GM12878 (cell line): ENCODE measurements around the gene KCNMB2. TPM values are rescaled to one million over a fixed set of nuclear protein-coding genes. Genes with fewer than 3 reads are reported as not detected.

ENCODE experiments used
- ATAC-seq: fragments of 200-7000 bp; cut with Tn5 transposase; 3 replicates; pipeline ENCODE4 v1.9.1; 2020; ENCODE audit warnings: mild to moderate bottlenecking, moderate library complexity
- BruUV-seq: library from RNA; stranded (reverse); fragments of 400-500 nt; replicated peaks from 2 replicates; lab custom pipeline; 2021; lab: Mats Ljungman, UMichigan
- CTCF ChIA-PET: fragments of 300-600 bp; sonication (Branson Sonifier 250); formaldehyde crosslinking; extraction: SDS; loops from one replicate; lab custom pipeline; 2021; ENCODE audit warnings: inconsistent platforms; lab: Yijun Ruan, JAX
- POLR2A ChIA-PET: fragments of 350-600 bp; formaldehyde crosslinking; extraction: SDS; loops from one replicate; lab custom pipeline; 2021; ENCODE audit warnings: inconsistent platforms; lab: Charles Lee
- RAD21 ChIA-PET: fragments of 300-600 bp; sonication (Branson Sonifier 250); formaldehyde crosslinking; loops from one replicate; lab custom pipeline; 2023; ENCODE audit warnings: antibody characterized with exemption; ENCODE audit not compliant: unreplicated experiment; lab: Charles Lee
- SMC1A ChIA-PET: fragments of 300-600 bp; sonication (Branson Sonifier 250); formaldehyde crosslinking; loops from one replicate; lab custom pipeline; 2023; ENCODE audit not compliant: unreplicated experiment, uncharacterized antibody; lab: Charles Lee
- DNase-seq: peaks from one replicate; pipeline ENCODE4 v3.0.0-alpha.2; 2011; ENCODE audit warnings: low read depth, low spot score
- FAIRE-seq: peaks from 3 replicates; lab custom pipeline; 2011; peaks lifted over from hg19 to GRCh38; lab: Jason Lieb, UNC
- H2AFZ ChIP-seq: 2 replicates; pipeline ENCODE4 v1.6.0; 2011; ENCODE audit warnings: low read depth, low read length, control low read depth; ENCODE audit not compliant: control insufficient read depth
- H3K27ac ChIP-seq: 2 replicates; pipeline ENCODE4 v1.5.1; 2011; ENCODE audit warnings: control low read depth; ENCODE audit not compliant: control insufficient read depth, insufficient read depth
- H3K27me3 ChIP-seq, 2 experiments: replicated peaks in 1 of 2; 2 replicates each; pipeline versions ENCODE4 v1.6.0 to v1.6.1; 2011; ENCODE audit warnings: low read length in 1 of 2; ENCODE audit not compliant: control insufficient read depth in 2 of 2, insufficient read depth in 2 of 2
- H3K36me3 ChIP-seq, 2 experiments: 2 replicates each; pipeline ENCODE4 v1.5.1; 2011; ENCODE audit warnings: low read length in 1 of 2; ENCODE audit not compliant: control insufficient read depth in 2 of 2, insufficient read depth in 2 of 2
- H3K4me1 ChIP-seq: 2 replicates; pipeline ENCODE4 v1.6.1; 2011; ENCODE audit warnings: mild to moderate bottlenecking, low read length, moderate library complexity, mixed read lengths; ENCODE audit not compliant: control insufficient read depth, insufficient read depth
- H3K4me2 ChIP-seq: 2 replicates; pipeline ENCODE4 v1.6.0; 2011; ENCODE audit warnings: control low read depth; ENCODE audit not compliant: control insufficient read depth, insufficient read depth
- H3K4me3 ChIP-seq: fragments of 200-600 bp; sonication (generic); 2 replicates; pipeline ENCODE4 v1.5.1; 2016
- H3K79me2 ChIP-seq: 2 replicates; pipeline ENCODE4 v1.6.0; 2011; ENCODE audit warnings: low read length; ENCODE audit not compliant: control insufficient read depth, insufficient read depth
- H3K9ac ChIP-seq: 2 replicates; pipeline ENCODE4 v1.8.0; 2011; ENCODE audit warnings: low read length, control low read depth, mixed read lengths; ENCODE audit not compliant: control insufficient read depth, insufficient read depth
- H3K9me3 ChIP-seq: replicated peaks from 3 replicates; pipeline ENCODE4 v1.5.1; 2011; ENCODE audit warnings: mild to moderate bottlenecking, low read length; ENCODE audit not compliant: control insufficient read depth, insufficient read depth
- H4K20me1 ChIP-seq: 2 replicates; pipeline ENCODE4 v1.6.0; 2011; ENCODE audit not compliant: control insufficient read depth, insufficient read depth
- BCL11A ChIP-seq: IDR thresholded peaks from 2 replicates; pipeline ENCODE4 v1.6.1; 2011; ENCODE audit warnings: low read depth, low read length
- DPF2 ChIP-seq: fragments of 450-650 bp; IDR thresholded peaks from 2 replicates; pipeline ENCODE4 v1.6.1; 2017; ENCODE audit warnings: mild to moderate bottlenecking
- EGR1 ChIP-seq, 2 experiments: IDR thresholded peaks; 1 replicate in 1 of 2; 2 replicates in 1 of 2; pipeline ENCODE4 v1.6.1; 2011 to 2012; ENCODE audit warnings: low read depth in 2 of 2, low read length in 2 of 2, borderline replicate concordance in 1 of 2, mild to moderate bottlenecking in 1 of 2, moderate library complexity in 1 of 2
- FOS ChIP-seq: IDR thresholded peaks from 3 replicates; pipeline ENCODE4 v1.6.1; 2011; ENCODE audit warnings: borderline replicate concordance; ENCODE audit not compliant: insufficient read length; ENCODE audit errors: extremely low read depth
- FOXM1 ChIP-seq: IDR thresholded peaks from 2 replicates; pipeline ENCODE4 v1.6.1; 2012; ENCODE audit warnings: low read depth, mild to moderate bottlenecking, inconsistent platforms, low read length, moderate library complexity
- IKZF1 ChIP-seq: fragments of 450-650 bp; conservative IDR thresholded peaks from 2 replicates; pipeline ENCODE4 v1.6.1; 2017; ENCODE audit warnings: antibody characterized with exemption, mild to moderate bottlenecking
- MTA2 ChIP-seq: fragments of 450-650 bp; IDR thresholded peaks from 2 replicates; pipeline ENCODE4 v1.6.1; 2016; ENCODE audit warnings: low read depth, mild to moderate bottlenecking, moderate library complexity
- MYB ChIP-seq: fragments of 150-350 bp; IDR thresholded peaks from 2 replicates; pipeline ENCODE4 v1.6.1; 2014; ENCODE audit warnings: mild to moderate bottlenecking, low read depth, low read length, borderline replicate concordance
- NFXL1 ChIP-seq: fragments of 450-650 bp; IDR thresholded peaks from 2 replicates; pipeline ENCODE4 v1.6.1; 2017; ENCODE audit warnings: antibody characterized with exemption, mild to moderate bottlenecking, borderline replicate concordance
- NR2C1 ChIP-seq: fragments of 450-650 bp; IDR thresholded peaks from 2 replicates; pipeline ENCODE4 v1.6.1; 2017; ENCODE audit warnings: antibody characterized with exemption, mild to moderate bottlenecking, moderate library complexity
- NR2C2 ChIP-seq: IDR thresholded peaks from 2 replicates; pipeline ENCODE4 v1.6.1; 2011; ENCODE audit warnings: borderline replicate concordance, low read depth; ENCODE audit not compliant: control insufficient read depth, insufficient read length
- NR2F1 ChIP-seq: fragments of 450-650 bp; conservative IDR thresholded peaks from 2 replicates; pipeline ENCODE4 v1.6.1; 2017; ENCODE audit warnings: mild to moderate bottlenecking
- PAX8 ChIP-seq: fragments of 450-650 bp; IDR thresholded peaks from 2 replicates; pipeline ENCODE4 v1.6.1; 2017; ENCODE audit warnings: mild to moderate bottlenecking, moderate library complexity
- RUNX3 ChIP-seq: IDR thresholded peaks from 2 replicates; pipeline ENCODE4 v1.6.1; 2012; ENCODE audit warnings: low read length, inconsistent platforms
- SIX5 ChIP-seq: IDR thresholded peaks from 2 replicates; pipeline ENCODE4 v1.6.1; 2011; ENCODE audit warnings: mild to moderate bottlenecking, low read depth, low read length, moderate library complexity; ENCODE audit not compliant: severe bottlenecking
- SPI1 ChIP-seq: IDR thresholded peaks from 2 replicates; pipeline ENCODE4 v1.6.1; 2011; ENCODE audit warnings: low read depth, mild to moderate bottlenecking, low read length, moderate library complexity, borderline replicate concordance; ENCODE audit not compliant: insufficient read depth
- SUPT20H ChIP-seq: IDR thresholded peaks from 2 replicates; pipeline ENCODE4 v1.6.1; 2011; ENCODE audit warnings: low read depth, mild to moderate bottlenecking, low read length, moderate library complexity, borderline replicate concordance; ENCODE audit not compliant: control insufficient read depth
- SUZ12 ChIP-seq: fragments of 200-600 bp; sonication (generic); IDR thresholded peaks from one replicate; pipeline ENCODE4 v1.6.1; 2018; ENCODE audit warnings: antibody characterized with exemption, mild to moderate bottlenecking; ENCODE audit not compliant: unreplicated experiment
- ZBED1 ChIP-seq: IDR thresholded peaks from 2 replicates; pipeline ENCODE4 v1.6.1; 2016; ENCODE audit warnings: borderline replicate concordance
- ZNF217 ChIP-seq: fragments of 450-650 bp; IDR thresholded peaks from 2 replicates; pipeline ENCODE4 v1.6.1; 2017; ENCODE audit warnings: antibody characterized with exemption, mild to moderate bottlenecking
- ZNF24 ChIP-seq: fragments of 450-650 bp; IDR thresholded peaks from 2 replicates; pipeline ENCODE4 v1.6.1; 2017; ENCODE audit warnings: antibody characterized with exemption, mild to moderate bottlenecking
- ZNF274 ChIP-seq: IDR thresholded peaks from one replicate; pipeline ENCODE4 v1.8.0; 2011; ENCODE audit not compliant: insufficient read length, insufficient read depth
- WGBS: methylation state at CpG from one replicate; pipeline ENCODE4 v1.1.6; 2016; ENCODE audit warnings: low lambda C conversion rate; ENCODE audit not compliant: insufficient replicate concordance, insufficient coverage; ENCODE audit errors: missing lambda C conversion rate; 5-methylcytosine and 5-hydroxymethylcytosine counted together
- in situ Hi-C: fragments of 300-500 bp; cut with MboI; formaldehyde crosslinking; loops from 9 replicates; pipeline ENCODE4 v1.14.3; 2018; ENCODE audit warnings: mixed read lengths
- intact Hi-C: fragments of 100-400 bp; cut with micrococcal nuclease; formaldehyde crosslinking; loops from one replicate; pipeline ENCODE4 v1.14.2; 2022; ENCODE audit not compliant: unreplicated experiment
- polyA plus RNA-seq, 11 experiments: library from polyadenylated mRNA; depleted of rRNA in 4 of 11; unstranded in 6 of 11; stranded (reverse) in 5 of 11; fragments of >200 nt; fragmentation: Nextera tagmentation in 4 of 11; fragmentation: Illumina TruSeq in 1 of 11; extraction: Ambion mirVana in 4 of 11; extraction: Trizol in 1 of 11; gene quantifications; 1 replicate in 1 of 11; 2 replicates in 10 of 11; pipeline versions ENCODE4 v1.2.1 to v1.2.3, GENCODE V29; 2011 to 2016; ENCODE audit warnings: inconsistent platforms in 2 of 11, missing spikeins in 2 of 11, low read depth in 1 of 11
- total RNA-seq, 4 experiments: library from RNA; depleted of rRNA in 3 of 4; stranded (reverse); fragments of >200 nt in 3 of 4; fragmentation: Illumina TruSeq in 1 of 4; extraction: Trizol in 1 of 4; gene quantifications; 2 replicates each; pipeline versions ENCODE4 v1.2.1 to v1.2.3, GENCODE V29; 2013 to 2021
- TF ChIP-seq, protein P1 (sequence below): fragments of 450-650 bp; conservative IDR thresholded peaks from 2 replicates; pipeline ENCODE4 v1.6.1; 2017; ENCODE audit warnings: mild to moderate bottlenecking, moderate library complexity
- TF ChIP-seq, protein P2 (sequence below): fragments of 150-350 bp; IDR thresholded peaks from 2 replicates; pipeline ENCODE4 v1.6.1; 2014; ENCODE audit warnings: mild to moderate bottlenecking, low read depth, low read length

Gene KCNMB2
- total and polyA plus RNA-seq, 10 of the 15 experiments (the other 5 are each of a cell fraction or from before 2014, with no cell fraction given), result 0.22 to 18.8 (median 11.0) TPM

DNA sequence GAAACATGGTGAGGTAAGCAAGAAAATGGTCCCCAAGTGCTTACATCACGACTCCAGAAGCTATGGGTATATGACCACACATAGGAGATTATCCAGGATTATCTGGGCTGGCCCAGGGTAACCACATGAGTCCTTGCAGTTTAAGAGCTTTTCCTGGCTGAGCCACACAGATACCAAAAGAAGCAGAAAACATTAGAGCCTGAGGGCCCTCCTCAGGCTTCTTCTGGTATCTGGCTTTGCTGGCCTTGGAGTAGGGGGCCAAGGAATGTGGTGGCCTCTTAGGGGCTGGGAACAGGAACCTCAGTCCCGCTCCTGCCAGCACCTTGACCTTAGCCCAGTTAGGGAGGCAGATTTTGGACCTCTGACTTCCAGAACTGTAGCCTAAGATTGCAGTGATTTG, 259.1 kb downstream of the KCNMB2 start (continued):
- no peak for TF ChIP-seq DPF2
- TF ChIP-seq NR2C1, result no peak
- TF ChIP-seq SIX5, result no peak
- no peak for TF ChIP-seq ZNF274
- no peak for TF ChIP-seq ZNF24
- no peak for TF ChIP-seq BCL11A
- no peak for TF ChIP-seq EGR1 (IDR thresholded peaks at IDR 0.05; ENCODE audit: borderline replicate concordance in 1 of 2, low read depth in 2 of 2, low read length in 2 of 2)
- TF ChIP-seq MYB, result no peak
- TF ChIP-seq, protein P1, sequence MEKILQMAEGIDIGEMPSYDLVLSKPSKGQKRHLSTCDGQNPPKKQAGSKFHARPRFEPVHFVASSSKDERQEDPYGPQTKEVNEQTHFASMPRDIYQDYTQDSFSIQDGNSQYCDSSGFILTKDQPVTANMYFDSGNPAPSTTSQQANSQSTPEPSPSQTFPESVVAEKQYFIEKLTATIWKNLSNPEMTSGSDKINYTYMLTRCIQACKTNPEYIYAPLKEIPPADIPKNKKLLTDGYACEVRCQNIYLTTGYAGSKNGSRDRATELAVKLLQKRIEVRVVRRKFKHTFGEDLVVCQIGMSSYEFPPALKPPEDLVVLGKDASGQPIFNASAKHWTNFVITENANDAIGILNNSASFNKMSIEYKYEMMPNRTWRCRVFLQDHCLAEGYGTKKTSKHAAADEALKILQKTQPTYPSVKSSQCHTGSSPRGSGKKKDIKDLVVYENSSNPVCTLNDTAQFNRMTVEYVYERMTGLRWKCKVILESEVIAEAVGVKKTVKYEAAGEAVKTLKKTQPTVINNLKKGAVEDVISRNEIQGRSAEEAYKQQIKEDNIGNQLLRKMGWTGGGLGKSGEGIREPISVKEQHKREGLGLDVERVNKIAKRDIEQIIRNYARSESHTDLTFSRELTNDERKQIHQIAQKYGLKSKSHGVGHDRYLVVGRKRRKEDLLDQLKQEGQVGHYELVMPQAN, result no peak

DNA sequence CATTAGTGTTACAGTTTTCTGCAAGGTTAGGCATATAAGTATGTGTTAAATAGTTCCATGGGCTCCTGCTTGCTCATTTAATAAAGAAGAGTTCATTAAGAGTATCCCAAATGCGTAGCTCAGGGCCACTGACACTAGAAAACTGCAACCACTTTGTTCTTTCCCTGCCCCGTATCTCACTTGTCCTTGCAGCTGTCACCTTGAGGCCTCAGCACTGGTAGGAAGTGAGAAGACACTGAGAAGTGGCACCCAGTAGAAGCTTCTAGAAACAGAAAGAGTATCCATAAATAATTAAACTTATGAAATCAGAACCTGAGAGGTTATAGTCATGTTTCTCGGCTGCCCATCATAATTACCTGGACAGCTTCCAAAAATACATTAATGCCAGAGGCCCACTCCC, 266.0 kb downstream of the KCNMB2 start:
- no peak overlapping the region for H3K27ac ChIP-seq
- H3K4me1 ChIP-seq, result no peaks in the 10 kb centered on the region
- BruUV-seq, result no TSS peak
- WGBS, result 39% methylated on average over 3 of the region's 3 CpGs
- intact Hi-C loops, result no loop called here
- no peaks in the 10 kb centered on the region for H3K79me2 ChIP-seq
- H3K4me3 ChIP-seq, result no peak overlapping the region
- ATAC-seq, result peak; percentile 41
- no peak for FAIRE-seq
- H3K27me3 ChIP-seq, result no peaks in the 10 kb centered on the region
- H3K4me2 ChIP-seq, result no peak overlapping the region
- no peaks in the 10 kb centered on the region for H3K9me3 ChIP-seq
- in situ Hi-C loops, result no loop called here
- no peaks in the 10 kb centered on the region for H3K36me3 ChIP-seq
- H4K20me1 ChIP-seq, result no peaks in the 10 kb centered on the region
- ChIA-PET RAD21 (interaction anchor here (0.7 kb wide), 1 partner anchor 218 kb away, joined by 3 read pairs; no protein-coding TSS in a partner anchor), CTCF (no interaction called here), POLR2A (no interaction called here), SMC1A (no interaction called here)
- no peak for DNase-seq
- H3K9ac ChIP-seq, result no peak overlapping the region
- H2AFZ ChIP-seq, result no peak overlapping the region
- no peak for TF ChIP-seq FOXM1
- TF ChIP-seq ZNF217, result no peak
- TF ChIP-seq NR2C2, result no peak
- no peak for TF ChIP-seq SUPT20H
- no peak for TF ChIP-seq PAX8
- no peak for TF ChIP-seq MTA2
- TF ChIP-seq RUNX3, result no peak
- no peak for TF ChIP-seq SUZ12
- no peak for TF ChIP-seq IKZF1
- TF ChIP-seq NFXL1, result no peak
- no peak for TF ChIP-seq ZBED1
- no peak for TF ChIP-seq FOS
- no peak for TF ChIP-seq SPI1
- TF ChIP-seq, protein P2, sequence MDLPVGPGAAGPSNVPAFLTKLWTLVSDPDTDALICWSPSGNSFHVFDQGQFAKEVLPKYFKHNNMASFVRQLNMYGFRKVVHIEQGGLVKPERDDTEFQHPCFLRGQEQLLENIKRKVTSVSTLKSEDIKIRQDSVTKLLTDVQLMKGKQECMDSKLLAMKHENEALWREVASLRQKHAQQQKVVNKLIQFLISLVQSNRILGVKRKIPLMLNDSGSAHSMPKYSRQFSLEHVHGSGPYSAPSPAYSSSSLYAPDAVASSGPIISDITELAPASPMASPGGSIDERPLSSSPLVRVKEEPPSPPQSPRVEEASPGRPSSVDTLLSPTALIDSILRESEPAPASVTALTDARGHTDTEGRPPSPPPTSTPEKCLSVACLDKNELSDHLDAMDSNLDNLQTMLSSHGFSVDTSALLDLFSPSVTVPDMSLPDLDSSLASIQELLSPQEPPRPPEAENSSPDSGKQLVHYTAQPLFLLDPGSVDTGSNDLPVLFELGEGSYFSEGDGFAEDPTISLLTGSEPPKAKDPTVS, result no peak
- TF ChIP-seq NR2F1, result no peak
